ENCODE data around the gene OTUB1. TPM values are rescaled to one million over a fixed set of nuclear protein-coding genes. Genes with fewer than 3 reads are reported as not detected.

The OTUB1 gene
- total RNA-seq, 1 experiment from 2014 or later = 136 TPM

- intact Hi-C loops (cut with micrococcal nuclease; ENCODE audit: unreplicated experiment) = no loop called here
- TSS peak; percentile 73 for BruUV-seq (replicated peaks)
- ChIA-PET POLR2A (ENCODE audit: low non-redundant PET) (no interaction called here), CTCF (no interaction called here)
- H3K27ac ChIP-seq (ENCODE audit: low read depth, low read length, poor library complexity, severe bottlenecking) = no peak overlapping the region
- no peak for DNase-seq (ENCODE audit: low spot score)
- no peak overlapping the region for H3K4me3 ChIP-seq (ENCODE audit: low read depth, low read length, poor library complexity, severe bottlenecking)
- H3K27me3 ChIP-seq (replicated peaks; ENCODE audit: insufficient read depth, low read depth, low read length, poor library complexity) = no peaks in the 10 kb centered on the region
- no peaks in the 10 kb centered on the region for H3K9me3 ChIP-seq (ENCODE audit: low read depth, low read length, poor library complexity, severe bottlenecking)
- peaks cover 31% of the 10 kb centered on the region for H3K36me3 ChIP-seq (ENCODE audit: insufficient read depth, low read length, poor library complexity, severe bottlenecking)
- TF ChIP-seq EZH2 (IDR thresholded peaks at IDR 0.05; ENCODE audit: borderline replicate concordance, low read depth, low read length, poor library complexity, severe bottlenecking) (no peak), CTCF (conservative IDR thresholded peaks at IDR 0.05; ENCODE audit: low read depth, low read length) (no peak)
- peaks cover 38% of the 10 kb centered on the region for H3K4me1 ChIP-seq (ENCODE audit: insufficient read depth, low read length, poor library complexity, severe bottlenecking)
These were observed 11.0 kb downstream of the OTUB1 start for GRCh38 chr11:63997104-63997700.

- H3K27ac ChIP-seq (ENCODE audit: low read depth, low read length, poor library complexity, severe bottlenecking) = no peak overlapping the region
- no peaks in the 10 kb centered on the region for H3K9me3 ChIP-seq (ENCODE audit: low read depth, low read length, poor library complexity, severe bottlenecking)
- no peak overlapping the region for H3K4me3 ChIP-seq (ENCODE audit: low read depth, low read length, poor library complexity, severe bottlenecking)
- ChIA-PET CTCF (no interaction called here), POLR2A (ENCODE audit: low non-redundant PET) (no interaction called here)
- intact Hi-C loops (cut with micrococcal nuclease; ENCODE audit: unreplicated experiment) = no loop called here
- H3K27me3 ChIP-seq (replicated peaks; ENCODE audit: insufficient read depth, low read depth, low read length, poor library complexity) = no peaks in the 10 kb centered on the region
- no peak for TF ChIP-seq CTCF (conservative IDR thresholded peaks at IDR 0.05; ENCODE audit: low read depth, low read length)
- no peak for TF ChIP-seq EZH2 (IDR thresholded peaks at IDR 0.05; ENCODE audit: borderline replicate concordance, low read depth, low read length, poor library complexity, severe bottlenecking)
- peaks cover 31% of the 10 kb centered on the region for H3K36me3 ChIP-seq (ENCODE audit: insufficient read depth, low read length, poor library complexity, severe bottlenecking)
- peaks cover 39% of the 10 kb centered on the region for H3K4me1 ChIP-seq (ENCODE audit: insufficient read depth, low read length, poor library complexity, severe bottlenecking)
- no peak for DNase-seq (ENCODE audit: low spot score)
- BruUV-seq (replicated peaks) = no TSS peak
These were observed 11.6 kb downstream of the OTUB1 start for GRCh38 chr11:63997801-63998337.

- POLR2A ChIA-PET (ENCODE audit: low non-redundant PET) = no interaction called here
- no TSS peak for BruUV-seq (replicated peaks)
- no peak overlapping the region for H3K4me3 ChIP-seq (ENCODE audit: low read depth, low read length, poor library complexity, severe bottlenecking)
These were observed 12.5 kb downstream of the OTUB1 start for GRCh38 chr11:63998558-63999348.

More at GRCh38 chr11:63998558-63999348, 12.5 kb downstream of the OTUB1 start:
- Histone ChIP-seq H3K27ac (ENCODE audit: low read depth, low read length, poor library complexity, severe bottlenecking) (no peak overlapping the region), H3K27me3 (replicated peaks; ENCODE audit: insufficient read depth, low read depth, low read length, poor library complexity) (no peaks in the 10 kb centered on the region), H3K9me3 (ENCODE audit: low read depth, low read length, poor library complexity, severe bottlenecking) (no peaks in the 10 kb centered on the region), H3K36me3 (ENCODE audit: insufficient read depth, low read length, poor library complexity, severe bottlenecking) (peaks cover 31% of the 10 kb centered on the region), H3K4me1 (ENCODE audit: insufficient read depth, low read length, poor library complexity, severe bottlenecking) (peaks cover 42% of the 10 kb centered on the region)
- no peak for TF ChIP-seq CTCF (conservative IDR thresholded peaks at IDR 0.05; ENCODE audit: low read depth, low read length)
- TF ChIP-seq EZH2 (IDR thresholded peaks at IDR 0.05; ENCODE audit: borderline replicate concordance, low read depth, low read length, poor library complexity, severe bottlenecking) = no peak
- intact Hi-C loops (cut with micrococcal nuclease; ENCODE audit: unreplicated experiment) = no loop called here
- CTCF ChIA-PET = interaction anchor here (0.8 to 2.1 kb wide), 3 partner anchors 17 to 154 kb away, joined by 3 to 9 read pairs (median 5); no protein-coding TSS in a partner anchor
- no peak for DNase-seq (ENCODE audit: low spot score)

Measured in A673 (cell line).